ENCODE data around the gene RTN1.
A peak's percentile ranks its signal among the peaks of the same experiment; 100 is the strongest.

Gene RTN1

GRCh38 chr14:59870277-59871165 lies at the start of gene RTN1:
RTN1 (minus strand) TSS chr14:59870776; CDS start chr14:59870630, 146 bp downstream.
- peak; percentile 10 for DNase-seq

- DNase-seq, result no peak
Measured at GRCh38 chr14:59920378-59920683, 49.8 kb upstream of the RTN1 start.

GRCh38 chr14:59919570-59920377 lies 49.2 kb upstream of the RTN1 start, which contains the start of gene LRRC9:
LRRC9 (plus strand) TSS chr14:59920144.
- DNase-seq, result no peak

GRCh38 chr14:59918824-59919569 lies 48.4 kb upstream of the RTN1 start:
- DNase-seq, result no peak

- no peak for DNase-seq
Measured at GRCh38 chr14:59913187-59913586, 42.6 kb upstream of the RTN1 start.

- no peak for DNase-seq
Measured at GRCh38 chr14:59912443-59912842, 41.9 kb upstream of the RTN1 start.

GRCh38 chr14:59905188-59905587 lies 34.6 kb upstream of the RTN1 start:
- no peak for DNase-seq

- no peak for DNase-seq
Measured at GRCh38 chr14:59904184-59904583, 33.6 kb upstream of the RTN1 start.

GRCh38 chr14:59900556-59900955 lies 30.0 kb upstream of the RTN1 start:
- DNase-seq, result no peak

- DNase-seq, result peak; percentile 9
Measured at GRCh38 chr14:59897757-59898383, 27.3 kb upstream of the RTN1 start.

GRCh38 chr14:59895721-59896120 lies 25.1 kb upstream of the RTN1 start:
- DNase-seq, result no peak

GRCh38 chr14:59890676-59891075 lies 20.1 kb upstream of the RTN1 start:
- no peak for DNase-seq

- DNase-seq, result no peak
Measured at GRCh38 chr14:59882957-59883356, 12.4 kb upstream of the RTN1 start.

GRCh38 chr14:59871166-59871495 lies 555 bp upstream of the RTN1 start:
- DNase-seq, result no peak

- DNase-seq, result no peak
Measured at GRCh38 chr14:59869381-59870255, 958 bp downstream of the RTN1 start.

GRCh38 chr14:59868021-59868420 lies 2.6 kb downstream of the RTN1 start:
- DNase-seq, result no peak

GRCh38 chr14:59863806-59864525 lies 6.6 kb downstream of the RTN1 start:
- no peak for DNase-seq

- DNase-seq, result no peak
Measured at GRCh38 chr14:59857328-59857727, 13.2 kb downstream of the RTN1 start.

GRCh38 chr14:59852350-59852749 lies 18.2 kb downstream of the RTN1 start:
- DNase-seq, result no peak

- no peak for DNase-seq
Measured at GRCh38 chr14:59850458-59850857, 20.1 kb downstream of the RTN1 start.

GRCh38 chr14:59849411-59850130 lies 21.0 kb downstream of the RTN1 start:
- no peak for DNase-seq
